ENCODE data around the gene IGF1.

GRCh38 chr12:102436867-102437266, 43.5 kb downstream of the IGF1 start:
- TF ChIP-seq CTCF (IDR thresholded peaks at IDR 0.05; ENCODE audit: low read depth, low read length, poor library complexity, severe bottlenecking) = no peak
- TF ChIP-seq EZH2phosphoT487 (IDR thresholded peaks at IDR 0.05; ENCODE audit: borderline replicate concordance, low read length) = no peak

Data from DOHH2 (cell line).